GM23248 (cell line): ENCODE data around the gene AP2A2. TPM values are rescaled to one million over a fixed set of nuclear protein-coding genes. Genes with fewer than 3 reads are reported as not detected.

Experiments used
- DNase-seq: peaks from one replicate; pipeline ENCODE4 v3.0.0-alpha.2; 2015
- H2AFZ ChIP-seq: fragments of 200-600 bp; sonication (generic); 2 replicates; pipeline ENCODE4 v1.6.1; 2016; ENCODE audit warnings: antibody characterized with exemption
- H3F3A ChIP-seq: fragments of 200-600 bp; sonication (generic); 2 replicates; pipeline ENCODE4 v1.6.1; 2016; ENCODE audit warnings: mild to moderate bottlenecking, antibody characterized with exemption, mixed run types; ENCODE audit not compliant: insufficient read depth
- H3K27ac ChIP-seq: fragments of 200-600 bp; sonication (generic); 2 replicates; pipeline ENCODE4 v1.5.1; 2016; ENCODE audit warnings: mild to moderate bottlenecking
- H3K27me3 ChIP-seq: fragments of 200-600 bp; sonication (generic); replicated peaks from 2 replicates; pipeline ENCODE4 v1.6.1; 2016; ENCODE audit warnings: mild to moderate bottlenecking; ENCODE audit not compliant: insufficient read depth
- H3K36me3 ChIP-seq: fragments of 200-600 bp; sonication (generic); 2 replicates; pipeline ENCODE4 v1.6.1; 2016; ENCODE audit warnings: low read depth, mild to moderate bottlenecking
- H3K4me1 ChIP-seq: fragments of 200-600 bp; sonication (generic); 2 replicates; pipeline ENCODE4 v1.6.1; 2016; ENCODE audit warnings: mild to moderate bottlenecking; ENCODE audit not compliant: insufficient read depth
- H3K4me2 ChIP-seq: fragments of 200-600 bp; sonication (generic); one replicate; pipeline ENCODE4 v1.6.1; 2016; ENCODE audit warnings: mild to moderate bottlenecking; ENCODE audit not compliant: unreplicated experiment
- H3K4me3 ChIP-seq: fragments of 200-600 bp; sonication (generic); 2 replicates; pipeline ENCODE4 v1.5.1; 2016; ENCODE audit warnings: mild to moderate bottlenecking
- H3K79me2 ChIP-seq: fragments of 200-600 bp; sonication (generic); 2 replicates; pipeline ENCODE4 v1.6.1; 2016; ENCODE audit warnings: mild to moderate bottlenecking; ENCODE audit not compliant: insufficient read depth
- H3K9ac ChIP-seq: fragments of 200-600 bp; sonication (generic); 2 replicates; pipeline ENCODE4 v1.6.1; 2016; ENCODE audit warnings: mild to moderate bottlenecking
- H3K9me2 ChIP-seq: fragments of 200-600 bp; sonication (generic); 2 replicates; pipeline ENCODE4 v1.6.1; 2016; ENCODE audit warnings: mixed run types, mild to moderate bottlenecking, moderate library complexity; ENCODE audit not compliant: insufficient read depth
- H3K9me3 ChIP-seq: fragments of 200-600 bp; sonication (generic); one replicate; pipeline ENCODE4 v1.6.1; 2017; ENCODE audit warnings: low read depth
- H4K20me1 ChIP-seq: fragments of 200-600 bp; sonication (generic); 2 replicates; pipeline ENCODE4 v1.6.0; 2016; ENCODE audit not compliant: insufficient read depth
- EZH2 ChIP-seq: fragments of 200-600 bp; sonication (generic); IDR thresholded peaks from 2 replicates; pipeline ENCODE4 v1.6.1; 2018; ENCODE audit warnings: antibody characterized with exemption, mild to moderate bottlenecking; ENCODE audit not compliant: insufficient read depth, poor library complexity, severe bottlenecking
- EZH2phosphoT487 ChIP-seq: fragments of 200-600 bp; sonication (generic); IDR thresholded peaks from 2 replicates; pipeline ENCODE4 v1.6.1; 2018; ENCODE audit warnings: antibody characterized with exemption, moderate library complexity, mild to moderate bottlenecking, low read depth; ENCODE audit not compliant: insufficient read depth
- WGBS, 2 experiments: methylation state at CpG; one replicate each; pipeline ENCODE4 v1.1.6; 2015 to 2017; ENCODE audit warnings: low lambda C conversion rate in 2 of 2, low coverage in 1 of 2; ENCODE audit errors: missing lambda C conversion rate in 2 of 2; 5-methylcytosine and 5-hydroxymethylcytosine counted together
- in situ Hi-C: fragments of 300-500 bp; cut with MboI; formaldehyde crosslinking; loops from 2 replicates; pipeline ENCODE4 v1.15.0; 2020
- polyA plus RNA-seq: library from polyadenylated mRNA; unstranded; fragments of >200 nt; fragmentation: Nextera tagmentation; extraction: Ambion mirVana; gene quantifications from 2 replicates; pipeline ENCODE4 v1.2.1, GENCODE V29; 2016
- total RNA-seq: library from RNA; depleted of rRNA; stranded (reverse); fragments of >200 nt; shearing (Covaris generic); gene quantifications from 2 replicates; pipeline ENCODE4 v1.2.3, GENCODE V29; 2014

The AP2A2 gene
- total and polyA plus RNA-seq, 2 experiments from 2014 or later, result 31.1 to 38.3 TPM

DNA sequence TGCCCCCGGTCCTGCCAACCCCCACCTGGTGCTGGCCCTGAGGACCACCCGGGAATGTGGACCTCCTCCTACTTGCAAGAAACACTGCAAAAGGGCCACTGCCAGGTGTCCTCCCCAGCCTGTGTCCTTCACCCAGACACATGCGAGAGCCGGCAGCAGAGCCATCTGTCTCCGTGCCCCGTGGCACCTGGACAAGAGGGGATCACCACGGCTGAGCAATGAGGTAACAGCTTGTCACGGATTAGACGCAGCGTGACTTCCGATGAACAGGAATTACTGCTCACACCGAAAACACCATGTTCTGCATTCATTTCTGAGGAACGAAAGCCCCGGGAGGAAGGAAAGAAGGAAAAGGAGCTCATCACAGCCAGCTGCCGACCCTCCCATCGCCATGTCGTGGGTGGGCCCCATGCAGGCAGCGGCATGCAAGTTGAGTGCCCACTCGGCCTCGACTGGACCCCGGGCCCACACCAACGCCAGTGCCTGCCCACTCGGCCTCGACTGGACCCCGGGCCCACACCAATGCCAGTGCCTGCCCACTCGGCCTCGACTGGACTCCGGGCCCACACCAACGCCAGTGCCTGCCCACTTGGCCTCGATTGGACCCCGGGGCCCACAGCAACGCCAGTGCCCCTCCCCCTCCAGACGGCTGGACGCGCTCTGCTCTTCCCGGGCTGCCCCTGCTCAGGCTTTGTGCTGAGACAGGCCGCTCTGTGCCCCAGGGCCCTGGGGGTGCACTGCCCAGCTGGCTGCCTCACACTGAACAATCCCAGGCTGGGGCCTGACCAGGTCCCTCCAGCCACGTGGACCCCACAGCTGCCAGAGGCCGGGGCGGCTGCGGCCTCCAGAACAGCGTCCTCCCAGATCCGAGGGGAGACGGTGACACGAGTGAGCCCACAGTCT is 37.1 kb upstream of the AP2A2 start:
- Histone ChIP-seq H2AFZ (no peak overlapping the region), H3K4me2 (no peak overlapping the region), H3K9me3 (no peaks in the 10 kb centered on the region), H3K79me2 (no peaks in the 10 kb centered on the region), H3K27ac (no peak overlapping the region), H3K9ac (no peak overlapping the region), H4K20me1 (no peaks in the 10 kb centered on the region), H3K9me2 (no peaks in the 10 kb centered on the region), H3K36me3 (no peaks in the 10 kb centered on the region), H3K27me3 (no peaks in the 10 kb centered on the region), H3K4me3 (no peak overlapping the region), H3K4me1 (no peaks in the 10 kb centered on the region), H3F3A (no peaks in the 10 kb centered on the region)
- WGBS, 2 experiments, result 89 to 92% methylated on average over 33 to 43 of the region's 45 CpGs
- in situ Hi-C loops, result no loop called here
- no peak for DNase-seq
- TF ChIP-seq EZH2phosphoT487, result no peak
- no peak for TF ChIP-seq EZH2

DNA sequence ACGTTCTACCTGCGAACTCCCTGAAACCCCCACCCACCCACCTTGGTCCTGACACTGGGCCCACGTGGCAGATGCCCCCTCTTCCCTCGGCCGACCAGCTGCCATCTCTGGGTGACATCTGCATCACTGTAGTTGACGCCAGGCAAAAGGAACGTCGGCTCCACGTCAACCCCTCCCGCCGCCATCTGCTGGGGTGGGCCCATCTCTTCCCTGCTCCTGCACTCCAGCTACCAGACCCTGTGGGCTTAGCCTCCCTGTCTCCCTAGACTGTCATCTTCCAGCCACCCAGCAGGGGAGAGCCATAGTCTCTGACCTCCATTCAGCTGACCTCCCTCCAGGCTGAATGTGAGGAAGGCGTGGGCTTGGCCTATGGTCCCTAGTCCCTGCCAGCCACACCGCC is 36.4 kb upstream of the AP2A2 start:
- H3K4me1 ChIP-seq, result no peaks in the 10 kb centered on the region
- no peaks in the 10 kb centered on the region for H3K9me3 ChIP-seq
- H3K79me2 ChIP-seq, result no peaks in the 10 kb centered on the region
- TF ChIP-seq EZH2 (no peak), EZH2phosphoT487 (no peak)
- H3K36me3 ChIP-seq, result no peaks in the 10 kb centered on the region
- H4K20me1 ChIP-seq, result no peaks in the 10 kb centered on the region
- no peaks in the 10 kb centered on the region for H3F3A ChIP-seq
- H3K4me3 ChIP-seq, result no peak overlapping the region
- H3K27me3 ChIP-seq, result no peaks in the 10 kb centered on the region
- no peak for DNase-seq
- H3K4me2 ChIP-seq, result no peak overlapping the region
- H3K9ac ChIP-seq, result no peak overlapping the region
- in situ Hi-C loops, result no loop called here
- no peak overlapping the region for H3K27ac ChIP-seq
- 87 to 93% methylated on average over 11 to 13 of the region's 13 CpGs for WGBS, 2 experiments
- H3K9me2 ChIP-seq, result no peaks in the 10 kb centered on the region
- no peak overlapping the region for H2AFZ ChIP-seq

DNA sequence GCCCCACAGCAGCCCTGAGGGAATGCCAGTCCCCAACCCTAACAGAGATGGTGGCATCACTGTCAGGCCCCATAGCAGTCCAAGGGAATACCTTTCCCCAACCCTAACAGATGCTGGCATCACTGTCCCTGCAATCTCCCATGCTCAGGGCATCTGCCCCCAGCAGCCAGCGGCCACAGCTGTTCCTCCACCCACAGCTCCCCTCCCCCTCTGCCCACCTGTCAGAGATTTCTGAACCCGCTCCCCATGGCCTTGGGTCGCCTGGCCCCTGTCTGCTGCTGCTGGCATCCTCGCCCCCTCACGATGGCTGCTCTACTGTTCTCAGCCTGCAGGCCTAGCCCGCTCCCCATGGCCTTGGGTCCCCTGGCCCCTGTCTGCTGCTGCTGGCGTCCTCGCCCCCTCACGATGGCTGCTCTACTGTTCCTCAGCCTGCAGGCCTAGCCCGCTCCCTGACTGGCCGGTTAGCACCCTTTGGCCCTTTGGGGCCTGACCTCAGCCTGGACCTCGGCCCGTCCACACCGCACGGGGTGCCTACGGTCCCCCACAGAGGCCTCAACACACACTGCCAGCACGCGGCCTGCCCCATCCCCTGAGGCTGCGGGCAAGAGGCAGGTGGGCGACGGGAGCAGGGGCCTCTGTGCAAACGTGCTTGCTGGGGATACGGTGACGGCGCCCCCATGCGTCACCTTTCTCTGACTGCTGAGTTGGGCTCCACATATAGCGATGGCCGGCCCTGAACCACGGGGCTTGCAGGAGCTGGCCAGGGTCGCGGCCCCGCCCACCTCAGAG is 35.8 kb upstream of the AP2A2 start:
- in situ Hi-C loops, result no loop called here

DNA sequence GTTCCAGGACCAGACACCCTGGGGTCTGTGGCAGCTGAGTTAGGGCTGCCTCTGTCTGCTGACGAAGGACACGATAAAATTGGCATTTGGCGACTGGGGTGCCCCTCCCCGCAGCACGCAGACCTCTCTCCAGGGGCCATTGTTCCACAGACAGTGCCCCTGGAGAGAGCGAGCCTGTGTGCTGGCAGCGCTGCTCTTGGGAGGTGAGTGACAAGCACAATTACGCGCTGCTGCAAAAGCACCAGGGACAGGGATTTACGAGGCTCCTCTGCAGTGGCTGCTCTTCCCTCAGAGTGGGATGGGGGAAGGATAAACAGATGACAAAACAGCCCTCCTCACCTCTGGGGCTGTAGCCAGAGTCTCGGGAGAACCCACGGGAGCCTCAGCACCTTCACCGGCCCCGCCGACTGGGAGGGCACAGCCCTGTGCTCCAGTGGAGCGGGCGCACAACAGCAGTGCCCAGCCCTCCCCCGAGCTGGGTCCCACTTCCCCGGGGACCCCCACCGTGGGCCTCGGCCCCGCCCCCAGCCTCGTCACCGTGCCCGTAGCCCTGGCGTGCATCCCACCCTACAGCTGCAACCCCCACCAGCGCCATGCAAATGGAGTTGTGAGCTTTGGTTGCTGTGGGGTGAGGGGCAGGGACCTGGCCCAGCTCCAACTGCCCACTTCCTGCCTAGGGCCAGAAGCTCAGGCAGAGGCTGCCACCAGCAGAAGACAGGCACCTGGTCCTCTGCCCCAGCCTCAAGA is 34.7 kb upstream of the AP2A2 start:
- no peaks in the 10 kb centered on the region for H3K27me3 ChIP-seq
- H3F3A ChIP-seq, result no peaks in the 10 kb centered on the region
- no peak overlapping the region for H3K4me2 ChIP-seq
- no peak overlapping the region for H3K4me3 ChIP-seq
- WGBS, 2 experiments, result 76 to 82% methylated on average over 17 to 27 of the region's 27 CpGs
- no peak for TF ChIP-seq EZH2phosphoT487
- TF ChIP-seq EZH2, result no peak
- H3K79me2 ChIP-seq, result no peaks in the 10 kb centered on the region
- no peak overlapping the region for H3K9ac ChIP-seq
- no peak for DNase-seq
- H3K4me1 ChIP-seq, result no peaks in the 10 kb centered on the region
- no peak overlapping the region for H3K27ac ChIP-seq
- H2AFZ ChIP-seq, result no peak overlapping the region
- H3K9me2 ChIP-seq, result no peaks in the 10 kb centered on the region
- no peaks in the 10 kb centered on the region for H3K9me3 ChIP-seq
- H3K36me3 ChIP-seq, result no peaks in the 10 kb centered on the region
- H4K20me1 ChIP-seq, result no peaks in the 10 kb centered on the region
- in situ Hi-C loops, result no loop called here

More for the DNA sequence above, 35.8 kb upstream of the AP2A2 start:
- no peak overlapping the region for H2AFZ ChIP-seq
- no peaks in the 10 kb centered on the region for H3K9me2 ChIP-seq
- no peak overlapping the region for H3K4me2 ChIP-seq
- 91 to 94% methylated on average over 31 to 32 of the region's 32 CpGs for WGBS, 2 experiments
- no peak overlapping the region for H3K4me3 ChIP-seq
- H3K9ac ChIP-seq, result no peak overlapping the region
- no peak overlapping the region for H3K27ac ChIP-seq
- no peaks in the 10 kb centered on the region for H3K79me2 ChIP-seq
- DNase-seq, result no peak
- H4K20me1 ChIP-seq, result no peaks in the 10 kb centered on the region
- no peaks in the 10 kb centered on the region for H3K27me3 ChIP-seq
- no peaks in the 10 kb centered on the region for H3K36me3 ChIP-seq
- H3F3A ChIP-seq, result no peaks in the 10 kb centered on the region
- TF ChIP-seq EZH2 (no peak), EZH2phosphoT487 (no peak)
- H3K4me1 ChIP-seq, result no peaks in the 10 kb centered on the region
- no peaks in the 10 kb centered on the region for H3K9me3 ChIP-seq
